GM18873 (cell line): ENCODE measurements around the gene CST7.

ENCODE experiments used
- ATAC-seq: cut with Tn5 transposase; IDR thresholded peaks from one replicate; pipeline ENCODE4 v1.9.1; 2021; ENCODE audit warnings: mild to moderate bottlenecking, moderate library complexity, moderate number of reproducible peaks; ENCODE audit not compliant: unreplicated experiment, low FRiP score

The CST7 gene

GRCh38 chr20:24981282-24981681 lies 32.2 kb downstream of the CST7 start:
- no peak for ATAC-seq

GRCh38 chr20:24981790-24982189 lies 32.7 kb downstream of the CST7 start:
- no peak for ATAC-seq

- ATAC-seq: no peak
Measured at GRCh38 chr20:24983896-24984295, 34.8 kb downstream of the CST7 start.

- no peak for ATAC-seq
Measured at GRCh38 chr20:24984961-24985640, 36.0 kb downstream of the CST7 start.

- no peak for ATAC-seq
Measured at GRCh38 chr20:24985802-24986201, 36.7 kb downstream of the CST7 start.

GRCh38 chr20:24986436-24987015 lies 37.5 kb downstream of the CST7 start:
- ATAC-seq: no peak

- no peak for ATAC-seq
Measured at GRCh38 chr20:24987244-24987643, 38.2 kb downstream of the CST7 start.

GRCh38 chr20:24987873-24988835 lies 39.1 kb downstream of the CST7 start:
- no peak for ATAC-seq

- ATAC-seq: no peak
Measured at GRCh38 chr20:24989162-24989561, 40.1 kb downstream of the CST7 start.

- ATAC-seq: no peak
Measured at GRCh38 chr20:24990810-24991252, 41.8 kb downstream of the CST7 start.

GRCh38 chr20:24991897-24992486 lies 42.9 kb downstream of the CST7 start:
- ATAC-seq: peak; percentile 10

- peak; percentile 94 for ATAC-seq
Measured at GRCh38 chr20:24992487-24993205, 43.6 kb downstream of the CST7 start, which contains the start of gene APMAP. Gene APMAP, minus strand, starts transcription at chr20:24992751. Its CDS starts 63 bp downstream, at chr20:24992688.

GRCh38 chr20:24993337-24994185 lies 44.5 kb downstream of the CST7 start:
- ATAC-seq: no peak

- ATAC-seq: no peak
Measured at GRCh38 chr20:24994186-24994465, 45.1 kb downstream of the CST7 start.

- no peak for ATAC-seq
Measured at GRCh38 chr20:24994470-24995368, 45.6 kb downstream of the CST7 start.

GRCh38 chr20:24995741-24996448 lies 46.8 kb downstream of the CST7 start:
- ATAC-seq: no peak

GRCh38 chr20:24996449-24997377 lies 47.6 kb downstream of the CST7 start:
- no peak for ATAC-seq
